NCI-H510A (cell line): ENCODE measurements around the gene CDC25B.

Experiments
- DNase-seq: peaks from one replicate; lab custom pipeline; 2025; lab: John Stamatoyannopoulos, UW

CDC25B gene

GRCh38 chr20:3764659-3765058 lies 31.5 kb upstream of the CDC25B start:
- no peak for DNase-seq

DNA sequence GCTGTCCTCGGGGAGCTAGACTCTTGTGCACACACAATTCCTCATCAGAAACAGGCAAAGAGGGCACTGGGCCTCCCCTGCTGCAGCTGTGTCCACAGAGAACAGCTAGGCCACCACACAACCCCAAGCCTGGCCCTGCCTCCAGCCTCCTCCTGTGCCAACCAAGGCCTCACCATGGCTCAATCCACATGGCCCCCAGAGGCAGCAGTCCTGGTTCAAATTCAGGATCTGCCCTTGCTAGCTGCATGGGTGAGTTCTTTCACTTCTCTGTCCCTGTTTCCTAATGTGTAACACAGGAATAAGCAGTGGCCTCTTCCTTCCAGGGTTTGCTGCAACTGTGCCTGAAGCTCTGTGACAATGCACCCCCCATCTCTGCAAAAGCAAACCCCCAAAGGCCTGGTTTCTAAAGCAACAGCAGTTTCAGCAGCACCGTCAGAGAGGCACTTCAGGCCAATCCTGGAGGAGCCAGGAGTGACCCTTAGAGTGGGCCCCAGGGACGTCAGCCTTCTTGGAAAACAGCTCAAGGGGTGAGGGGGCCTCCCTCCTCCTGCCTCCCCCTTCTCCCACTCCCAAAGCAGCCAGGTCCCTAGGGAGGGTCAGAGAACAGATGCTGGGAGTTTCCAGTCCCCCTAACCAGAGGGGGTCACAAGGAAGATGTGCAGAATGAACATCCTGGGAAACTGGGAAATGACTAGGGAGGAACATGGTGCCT lies 30.8 kb upstream of the CDC25B start:
- no peak for DNase-seq

- DNase-seq: no peak
These were observed 29.5 kb upstream of the CDC25B start for GRCh38 chr20:3766422-3767109.

DNA sequence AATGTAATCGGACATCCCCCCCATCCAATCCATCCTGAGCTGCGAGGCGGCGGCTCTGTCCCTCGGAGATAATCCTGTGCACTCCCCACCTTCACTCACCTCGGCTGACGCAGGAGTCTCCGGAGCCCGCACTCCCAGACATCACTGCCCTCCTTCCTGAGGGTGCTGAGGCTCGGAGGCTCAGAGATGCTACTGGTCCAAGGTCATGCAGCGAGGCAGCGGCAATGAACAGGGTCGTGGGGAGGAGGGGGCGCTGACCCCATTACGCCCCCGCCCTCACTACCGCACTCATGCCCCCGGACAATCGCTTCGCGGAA lies 29.0 kb upstream of the CDC25B start:
- no peak for DNase-seq

DNA sequence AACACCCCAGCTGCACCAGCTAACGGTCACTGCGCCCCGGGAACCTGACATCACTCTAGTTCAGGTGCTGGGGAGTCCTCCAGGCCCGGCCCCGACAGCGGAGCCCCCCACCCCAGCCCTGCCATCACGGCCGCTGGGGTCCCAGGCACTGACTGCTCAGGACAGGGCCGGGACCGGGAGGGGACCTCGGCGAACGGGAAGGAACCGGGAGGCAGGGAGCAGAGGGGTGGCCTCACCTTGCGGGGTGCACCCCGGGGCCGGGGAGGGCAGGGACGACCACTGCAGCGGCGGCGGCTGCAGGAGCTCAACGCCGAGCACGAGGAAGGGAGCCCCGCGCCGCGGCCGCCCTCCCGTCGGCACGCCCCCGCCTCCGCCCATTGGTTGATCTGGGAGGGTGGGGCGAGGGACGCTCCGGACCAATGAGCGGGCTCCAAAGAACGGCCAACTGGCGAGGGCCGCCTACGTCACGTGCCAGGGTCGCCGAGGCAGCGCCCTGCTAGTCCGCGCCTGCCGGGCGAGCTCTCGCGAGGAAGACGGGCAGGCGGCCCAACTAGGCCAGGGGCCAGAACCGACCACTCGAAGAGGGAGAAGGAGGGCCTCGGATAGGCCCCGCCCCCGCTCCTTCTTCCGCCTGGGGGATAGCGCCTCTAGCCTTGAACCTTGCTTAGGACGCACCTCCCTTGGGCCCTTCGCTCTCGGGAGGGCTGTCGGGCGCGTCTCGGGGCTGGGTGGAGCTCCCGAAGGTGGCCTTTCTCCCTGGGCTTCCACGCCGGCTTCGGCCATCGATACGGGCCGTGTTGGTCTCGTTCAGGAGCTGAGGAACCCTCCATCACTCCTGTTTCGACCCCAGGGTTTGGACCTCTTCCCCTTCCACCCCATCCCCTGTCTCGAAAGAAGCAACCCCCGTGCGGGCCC lies 28.4 kb upstream of the CDC25B start, which contains the start of gene ADISSP:
ADISSP (minus strand) TSS at position 327 of the 915 bp plus-strand sequence. CDS start 7,653 bp downstream, outside the sequence.
- peak; percentile 99 for DNase-seq

GRCh38 chr20:3768342-3769130 lies 27.6 kb upstream of the CDC25B start:
- peak; percentile 82 for DNase-seq

DNA sequence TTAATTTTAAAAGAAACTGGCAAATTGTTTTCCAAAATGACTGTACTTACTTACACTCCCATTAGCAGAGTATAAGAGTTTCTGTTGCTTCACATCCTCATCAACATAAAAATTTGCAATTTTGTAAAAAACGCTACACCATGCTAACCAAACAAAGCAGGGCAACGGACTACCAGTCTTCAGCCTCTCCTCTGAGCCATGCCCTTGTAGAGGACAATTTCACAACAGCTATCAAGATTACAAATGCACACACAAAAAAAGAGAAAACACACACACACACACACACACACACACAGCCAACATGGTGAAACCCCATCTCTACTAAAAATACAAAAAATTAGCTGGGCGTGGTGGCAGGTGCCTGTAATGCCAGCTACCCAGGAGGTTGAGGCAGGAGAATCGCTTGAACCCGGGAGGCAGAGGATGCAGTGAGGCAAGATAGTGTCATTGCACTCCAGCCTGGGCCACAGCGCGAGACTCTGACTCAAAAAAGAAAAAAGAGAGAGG lies 24.5 kb upstream of the CDC25B start:
- no peak for DNase-seq

DNA sequence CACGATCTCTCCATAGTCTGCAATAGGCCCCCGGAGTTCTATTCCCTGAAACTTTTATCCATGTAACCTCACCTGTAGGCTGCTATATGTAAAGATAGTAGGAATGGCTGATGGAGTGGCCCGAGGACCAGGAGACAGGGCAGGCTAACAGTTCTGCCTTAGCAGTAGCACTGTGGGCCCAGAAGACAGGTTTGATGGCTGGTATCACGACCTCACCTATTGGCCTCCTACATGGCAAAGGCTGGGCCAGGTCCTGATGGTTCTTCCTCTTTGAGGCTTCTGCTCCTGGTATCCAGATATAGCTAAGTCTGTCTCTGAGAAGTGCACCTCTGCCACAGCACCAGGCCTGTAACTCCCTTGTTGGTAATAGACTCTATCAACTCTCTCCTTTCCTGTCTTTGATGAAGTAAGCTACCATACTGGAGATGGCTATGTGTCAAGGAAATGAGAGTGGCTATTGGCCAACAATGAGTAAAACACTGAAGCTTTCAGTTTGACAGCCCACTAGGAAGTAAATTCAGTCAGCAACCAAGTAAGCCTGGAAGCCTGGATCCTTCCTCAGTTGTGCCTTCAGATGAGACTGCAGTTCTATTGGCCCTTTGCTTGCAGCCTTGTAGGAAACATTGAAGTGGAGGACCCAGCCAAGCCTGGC lies 20.5 kb upstream of the CDC25B start:
- no peak for DNase-seq

- no peak for DNase-seq
These were observed 18.8 kb upstream of the CDC25B start for GRCh38 chr20:3777381-3777715.

DNA sequence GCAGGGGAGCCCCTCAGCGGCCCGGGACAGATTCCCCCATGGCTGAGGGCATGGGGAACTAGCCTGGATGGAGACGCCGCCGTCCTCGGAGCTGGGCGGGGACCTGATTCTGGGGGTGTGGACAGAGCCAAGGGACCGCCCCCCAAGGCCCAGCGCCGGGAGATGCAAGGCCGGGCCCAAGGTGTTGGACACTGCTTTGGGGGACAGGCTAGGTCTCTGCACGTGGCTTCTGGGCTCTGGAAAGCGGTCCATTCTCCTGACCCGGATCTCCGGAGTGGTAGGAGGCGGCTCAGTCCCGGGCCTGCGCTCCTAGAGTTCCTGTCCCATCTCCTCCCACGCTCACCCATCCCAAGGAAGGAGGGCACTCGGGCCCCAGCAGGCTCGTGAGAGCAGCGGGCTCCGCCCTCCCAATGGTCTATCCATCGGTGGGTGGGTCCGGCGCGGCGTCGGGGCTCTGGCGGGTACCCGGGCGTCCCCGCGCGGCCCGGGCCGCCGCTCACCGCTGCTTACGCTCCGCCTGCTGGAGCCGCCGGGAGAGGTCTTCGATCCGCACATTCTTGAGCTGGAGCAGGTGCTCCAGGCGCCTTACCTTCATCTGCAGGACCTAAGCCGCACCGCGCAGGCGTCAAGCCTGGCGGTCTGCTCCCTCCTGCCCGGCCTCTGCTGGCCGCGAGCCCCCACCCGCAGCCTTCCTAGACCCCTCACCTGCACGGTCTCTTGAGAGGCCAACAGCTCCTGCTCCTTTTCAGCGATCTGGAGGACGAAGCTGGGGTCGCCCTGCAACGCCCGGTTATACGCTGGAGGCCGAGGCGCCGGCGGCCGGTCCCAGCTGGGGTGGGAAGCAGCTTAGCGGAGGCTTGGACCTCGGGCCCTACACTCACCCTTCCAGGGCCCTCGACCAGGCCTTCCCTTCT lies 18.1 kb upstream of the CDC25B start:
- DNase-seq: peak; percentile 79

DNA sequence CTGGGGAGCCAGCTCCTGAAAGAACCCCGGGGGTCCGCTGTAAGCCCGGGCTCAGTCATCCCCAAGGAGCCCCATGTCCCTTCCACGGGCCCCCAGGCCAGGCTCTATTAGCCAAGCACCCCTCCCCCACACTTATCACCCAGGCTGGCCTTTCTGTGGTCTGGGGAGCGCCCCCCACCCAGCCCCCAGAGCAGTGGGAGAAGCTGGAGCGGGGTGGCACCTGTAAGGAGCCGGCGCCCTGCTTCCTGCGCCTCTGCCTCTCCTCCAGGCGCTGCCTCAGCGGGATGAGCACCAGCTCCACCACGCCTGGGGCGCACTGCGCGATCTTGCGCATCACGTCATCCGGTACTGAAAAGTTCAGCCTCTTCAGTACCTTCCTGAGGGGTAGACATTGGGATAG lies 17.1 kb upstream of the CDC25B start:
- DNase-seq: no peak

DNA sequence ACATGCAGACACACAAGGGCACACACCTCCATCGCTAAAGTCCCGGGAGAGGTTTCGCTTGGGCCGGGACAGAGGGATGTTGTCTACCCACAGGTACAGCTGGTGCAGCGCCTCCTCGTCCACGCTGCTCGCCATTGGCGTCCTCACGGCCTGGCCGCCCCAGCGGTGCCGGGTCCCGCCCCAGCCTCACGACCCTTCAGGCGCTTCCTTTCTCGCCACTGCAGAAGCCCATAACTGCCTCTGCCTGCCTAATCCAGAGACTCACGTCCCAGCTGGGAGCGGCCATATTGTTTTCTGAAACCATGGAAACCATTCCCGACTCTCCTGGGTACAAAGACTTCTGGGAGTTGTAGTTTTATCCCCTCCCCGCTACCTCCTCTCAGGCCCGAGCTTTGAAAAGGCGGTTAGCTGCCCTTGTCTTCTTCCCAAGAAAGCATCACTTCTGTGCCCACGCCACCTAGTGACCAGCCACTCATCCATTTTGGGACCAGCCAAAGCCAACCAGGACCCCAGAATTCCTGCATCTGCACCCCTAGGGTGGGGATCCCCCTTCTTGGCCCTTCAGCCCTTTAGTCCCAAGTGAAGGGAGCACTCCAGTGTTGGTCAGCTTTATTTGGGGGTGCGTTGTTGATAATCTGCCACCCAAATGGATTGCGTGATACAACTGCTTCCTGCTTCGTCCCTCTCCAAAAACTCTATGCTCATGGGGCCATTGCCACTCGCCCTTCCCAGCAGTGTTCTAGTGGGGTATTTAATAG lies 14.8 kb upstream of the CDC25B start, which contains the start of gene SPEF1:
SPEF1 (minus strand) TSS at position 296 of the 758 bp plus-strand sequence; CDS start at position 135, 161 bp downstream.
- peak; percentile 86 for DNase-seq

GRCh38 chr20:3782597-3782996 lies 13.5 kb upstream of the CDC25B start:
- DNase-seq: peak; percentile 66

DNA sequence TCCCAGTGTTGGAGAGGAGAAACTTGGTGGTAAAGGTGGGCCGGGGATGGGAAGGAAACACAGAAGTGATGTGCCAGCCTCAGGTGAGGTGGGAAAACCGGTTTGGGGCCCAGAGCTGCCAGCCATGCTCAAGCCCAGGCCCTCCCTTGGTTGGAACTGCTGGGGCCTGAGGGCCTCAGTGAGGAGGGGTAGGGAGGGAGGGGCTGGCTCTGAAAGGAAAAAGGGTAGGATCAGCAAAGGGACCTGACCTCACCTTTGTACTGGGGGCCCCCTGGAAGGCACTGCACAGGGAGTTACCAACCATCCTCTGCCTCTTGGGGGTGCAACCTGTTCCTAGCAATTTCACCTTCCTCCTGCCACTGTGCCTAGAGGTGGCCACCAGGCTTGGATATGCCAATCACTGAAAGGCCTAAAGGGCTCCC lies 13.0 kb upstream of the CDC25B start:
- peak; percentile 83 for DNase-seq

GRCh38 chr20:3783511-3784195 lies 12.5 kb upstream of the CDC25B start:
- DNase-seq: no peak

DNA sequence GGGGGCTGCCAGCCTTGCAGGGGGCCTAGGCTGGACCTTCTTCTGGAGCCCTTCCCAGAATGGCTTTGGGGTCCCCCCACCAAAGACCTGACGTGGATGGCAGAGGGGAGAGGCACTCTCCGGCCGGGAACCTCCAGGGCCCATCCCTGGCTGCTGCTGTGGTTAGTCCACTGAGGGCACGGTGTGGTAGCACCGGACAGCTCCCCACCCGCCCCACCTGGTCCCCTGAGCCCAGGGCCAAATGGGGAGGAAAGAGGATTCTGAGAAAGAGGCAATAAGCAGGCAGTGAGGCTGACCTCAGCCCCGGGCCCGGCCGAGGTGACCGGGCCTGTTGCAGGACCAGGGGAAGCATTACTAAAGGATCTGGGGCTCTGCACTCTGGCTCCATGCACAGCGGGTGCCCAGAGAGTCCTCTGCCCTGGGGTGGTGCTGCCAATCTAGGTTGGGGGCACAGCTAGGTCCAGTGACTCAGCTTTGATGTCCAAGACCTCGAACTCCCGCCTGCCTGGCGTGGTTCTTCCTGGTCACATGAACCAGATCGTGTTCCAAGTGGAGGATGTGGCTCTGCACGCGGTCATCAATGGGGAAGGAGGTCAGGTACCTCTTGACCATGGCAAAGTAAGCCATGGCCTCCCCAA lies 11.8 kb upstream of the CDC25B start:
- no peak for DNase-seq

GRCh38 chr20:3784863-3785239 lies 11.3 kb upstream of the CDC25B start:
- no peak for DNase-seq
